ENCODE results near the gene GLIS1. TPM values are rescaled to one million over a fixed set of nuclear protein-coding genes. Genes with fewer than 3 reads are reported as not detected.

GLIS1 gene
- total RNA-seq, 1 experiment from 2014 or later, result 0.14 TPM

DNA sequence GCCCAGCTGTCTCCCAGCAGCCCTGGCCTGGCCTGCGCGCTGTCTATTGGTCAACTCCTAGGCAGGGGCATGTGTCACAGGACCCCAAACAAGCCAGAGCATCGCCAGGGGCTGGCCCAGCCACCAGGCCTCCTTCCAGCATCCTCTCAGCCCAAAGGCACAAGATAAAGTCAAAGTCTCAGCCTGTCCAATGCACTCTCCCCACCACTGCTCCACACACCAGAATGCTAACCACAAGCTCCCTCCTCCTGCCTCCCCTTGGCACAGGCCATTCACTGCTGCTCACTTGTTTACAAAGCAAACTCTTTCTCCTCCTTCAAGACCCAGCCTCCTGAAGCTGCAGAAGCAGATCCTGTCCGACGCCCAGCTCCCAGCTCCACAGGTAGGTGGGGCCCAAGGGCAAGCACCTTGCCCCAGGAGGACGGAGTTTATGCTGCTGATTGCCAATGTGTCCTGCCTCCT is 146.4 kb downstream of the GLIS1 start:
- in situ Hi-C loops (cut with HindIII; ENCODE audit: low sequenced_read_pairs), result no loop called here
- no peak for DNase-seq (ENCODE audit: low spot score)

DNA sequence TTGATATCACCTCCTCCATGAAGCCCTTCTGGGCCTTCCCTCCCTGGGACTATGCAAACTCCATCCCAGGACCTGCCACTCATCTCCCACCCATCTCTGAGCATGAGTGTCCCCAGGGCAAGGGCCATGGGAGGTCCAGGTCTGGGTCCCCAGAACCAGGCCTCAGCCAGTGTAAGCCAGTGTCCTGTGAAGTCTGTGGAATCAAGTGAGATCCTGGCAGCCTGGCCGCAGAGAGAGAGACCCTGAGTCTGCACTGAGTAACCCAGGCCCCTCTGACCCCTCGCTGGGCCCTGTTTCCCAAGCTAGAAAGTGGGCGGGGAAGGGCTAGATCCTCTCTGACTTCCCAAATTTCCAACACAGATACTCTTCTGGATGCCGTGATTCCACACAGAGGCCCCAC is 147.0 kb downstream of the GLIS1 start:
- in situ Hi-C loops (cut with HindIII; ENCODE audit: low sequenced_read_pairs), result no loop called here
- no peak for DNase-seq (ENCODE audit: low spot score)

DNA sequence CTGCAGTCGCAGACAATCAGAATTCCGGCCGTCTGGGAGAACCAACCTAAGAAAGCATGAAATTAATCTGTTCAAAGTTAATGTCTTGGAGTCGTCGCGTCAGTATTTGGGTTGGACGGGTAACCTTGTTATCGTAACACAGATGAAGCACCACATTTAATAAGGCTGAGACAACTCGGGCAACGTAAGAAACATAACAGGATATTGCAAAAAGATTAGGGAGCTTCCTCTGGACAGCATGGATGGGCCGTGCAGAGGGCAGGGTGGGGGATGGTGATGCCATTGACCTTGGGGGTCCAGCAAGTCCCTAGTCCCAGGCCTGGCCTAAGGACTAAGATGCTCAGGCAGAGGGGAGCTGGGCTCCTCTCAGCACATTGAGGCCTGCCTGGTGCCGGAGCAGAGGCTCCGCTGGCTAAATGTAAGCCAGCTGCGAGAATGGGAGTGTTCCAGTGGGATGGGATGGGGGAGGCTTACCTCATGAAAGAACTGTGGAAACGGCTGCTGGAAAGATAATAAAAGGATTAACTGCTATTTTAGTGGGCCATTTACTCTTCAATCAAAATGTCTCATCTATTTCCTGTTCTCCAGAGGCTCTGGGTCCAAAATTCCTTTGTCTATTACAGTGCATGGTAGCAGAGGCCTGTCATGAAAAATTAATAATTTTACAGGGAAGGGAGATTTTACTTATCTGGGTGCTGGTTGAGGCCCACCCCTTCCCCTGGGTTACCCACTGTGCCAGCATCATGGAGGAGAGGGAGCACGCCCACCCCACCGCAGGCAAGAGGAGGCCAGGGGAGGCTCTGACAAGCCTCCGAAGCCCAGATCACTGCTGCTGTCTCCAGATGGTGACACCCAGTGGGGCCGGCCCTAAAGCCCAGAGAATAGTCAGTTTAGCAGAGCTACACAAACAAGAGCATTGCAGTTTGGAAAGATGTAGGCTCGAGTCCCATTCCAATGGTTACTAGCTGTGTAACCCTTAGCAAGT is 148.1 kb downstream of the GLIS1 start:
- no peak for DNase-seq (ENCODE audit: low spot score)
- in situ Hi-C loops (cut with HindIII; ENCODE audit: low sequenced_read_pairs), result no loop called here

DNA sequence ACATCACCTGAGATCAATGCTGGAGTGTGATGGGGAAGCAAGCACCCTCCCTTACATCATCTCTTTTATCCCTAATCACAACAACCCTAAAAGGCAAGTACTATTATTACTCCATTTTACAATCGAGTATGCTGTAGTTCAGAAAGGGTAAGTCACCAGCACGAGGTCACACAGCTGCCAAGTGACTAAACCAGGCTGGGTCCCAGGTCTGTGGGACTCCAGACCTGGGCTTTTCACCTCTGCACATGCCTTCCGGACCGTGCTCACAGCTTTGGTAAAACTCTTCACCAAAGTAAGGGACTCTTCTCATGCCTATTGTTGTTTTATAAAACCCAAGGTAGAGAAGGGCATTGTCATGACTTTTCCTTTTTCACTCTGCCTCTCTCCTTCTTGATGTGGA is 148.9 kb downstream of the GLIS1 start:
- in situ Hi-C loops (cut with HindIII; ENCODE audit: low sequenced_read_pairs), result no loop called here
- no peak for DNase-seq (ENCODE audit: low spot score)

DNA sequence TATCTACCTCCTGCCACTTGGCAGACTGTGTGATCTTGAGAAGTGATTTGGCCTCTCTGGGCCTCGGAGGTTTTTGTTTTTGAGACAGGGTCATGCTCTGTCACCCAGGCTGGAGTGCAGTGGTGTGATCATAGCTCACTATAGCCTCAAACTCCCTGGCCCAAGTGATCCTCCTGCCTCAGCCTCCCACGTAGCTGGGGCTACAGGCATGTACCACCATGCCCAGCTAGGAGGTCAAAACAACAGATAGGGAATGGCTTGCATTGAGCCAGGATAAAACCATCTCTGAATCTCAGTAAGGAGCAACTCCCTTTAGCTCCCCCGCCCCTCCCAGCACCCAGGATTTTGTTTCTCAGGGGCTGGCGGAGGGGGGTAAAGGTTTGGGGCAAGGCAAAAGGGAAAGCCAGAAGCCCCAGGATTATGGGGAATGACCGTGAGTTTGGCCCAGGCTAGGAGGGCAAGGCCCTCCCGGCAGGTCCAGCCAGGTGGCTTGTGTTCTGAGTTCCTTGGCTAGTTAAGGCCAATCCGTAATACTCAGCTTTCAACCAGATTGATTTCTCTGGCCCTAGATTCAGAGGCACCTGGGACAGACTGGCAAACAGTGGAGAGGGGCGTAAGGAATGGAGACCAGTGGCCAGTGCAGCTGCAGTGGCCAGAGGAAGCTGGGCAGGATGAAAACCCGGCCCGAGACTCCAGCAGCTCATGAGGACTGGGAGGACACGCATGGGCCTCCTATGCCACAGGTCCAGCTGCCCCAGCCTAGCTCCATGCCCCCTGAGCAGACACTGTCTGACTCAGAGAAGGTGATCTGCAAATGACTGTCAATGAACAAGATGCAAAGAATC is 149.7 kb downstream of the GLIS1 start:
- in situ Hi-C loops (cut with HindIII; ENCODE audit: low sequenced_read_pairs), result no loop called here
- DNase-seq (ENCODE audit: low spot score), result no peak

DNA sequence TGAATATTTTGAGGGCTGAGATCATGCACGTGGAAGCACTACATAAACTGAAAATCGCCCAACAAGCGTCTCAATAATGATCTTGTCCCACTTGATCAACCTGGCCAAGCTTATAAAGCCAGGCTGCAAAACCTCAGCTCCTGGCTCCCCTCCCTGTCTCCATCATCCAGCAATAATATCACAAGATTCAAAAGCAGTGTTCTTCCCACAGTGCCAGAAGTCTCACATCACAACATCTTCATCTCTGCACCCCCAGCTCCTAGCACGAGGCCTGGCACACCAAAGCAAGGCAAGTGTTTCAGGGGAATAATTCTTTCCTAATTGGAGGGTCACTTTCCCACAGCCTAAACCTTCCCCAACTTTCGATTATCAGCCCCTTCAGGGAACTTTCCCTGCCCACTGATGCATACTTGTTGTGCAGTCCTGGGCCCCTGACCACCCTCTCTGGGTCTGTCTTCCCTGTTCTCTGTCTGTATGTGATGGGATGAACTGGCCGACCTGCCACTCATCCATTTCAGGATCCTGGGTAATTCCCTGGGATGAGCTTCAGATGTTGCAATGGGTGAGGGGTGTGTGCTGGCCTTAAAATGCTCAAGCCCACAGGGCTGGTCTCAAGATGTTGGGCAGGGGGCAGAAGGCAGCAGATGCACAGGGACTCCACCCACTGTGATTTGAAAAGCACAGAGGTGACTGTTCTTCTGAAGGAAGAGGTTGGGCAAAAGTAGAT is 150.7 kb downstream of the GLIS1 start:
- in situ Hi-C loops (cut with HindIII; ENCODE audit: low sequenced_read_pairs), result no loop called here
- no peak for DNase-seq (ENCODE audit: low spot score)

DNA sequence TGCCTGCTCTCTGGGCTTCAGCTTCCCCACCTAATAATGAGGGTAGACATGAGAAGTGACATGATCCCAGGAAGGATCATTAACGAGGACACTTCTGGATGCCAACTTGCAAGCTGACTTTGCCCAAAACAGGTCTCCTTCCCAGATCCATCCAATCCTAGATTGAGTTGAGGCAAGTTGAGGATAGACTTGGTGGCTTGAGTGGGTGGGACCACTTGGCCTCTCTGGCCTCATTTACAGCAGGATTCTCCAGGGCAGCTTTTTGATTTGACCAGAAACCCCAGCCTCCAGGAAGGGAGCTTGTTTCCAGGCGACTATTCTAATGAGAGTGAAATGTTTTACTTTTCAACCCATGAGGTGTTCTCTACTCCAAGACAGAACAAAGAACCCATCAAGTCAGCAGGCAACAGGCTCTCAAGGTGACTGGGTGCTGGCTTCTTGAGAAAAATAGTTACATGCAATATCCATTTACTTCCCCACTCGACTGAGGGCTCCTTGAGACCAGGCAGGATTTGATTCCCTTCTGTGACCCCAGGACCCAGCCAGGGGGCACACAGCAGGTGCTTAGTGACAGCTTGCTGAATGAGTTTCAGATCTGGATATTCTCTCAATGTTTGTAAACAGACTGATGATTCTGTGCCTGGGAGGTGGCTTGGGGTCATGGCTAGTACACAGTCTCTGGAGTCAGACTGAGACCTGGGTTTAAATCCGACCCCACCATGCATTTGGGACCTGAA is 151.5 kb downstream of the GLIS1 start:
- no peak for DNase-seq (ENCODE audit: low spot score)
- in situ Hi-C loops (cut with HindIII; ENCODE audit: low sequenced_read_pairs), result no loop called here

DNA sequence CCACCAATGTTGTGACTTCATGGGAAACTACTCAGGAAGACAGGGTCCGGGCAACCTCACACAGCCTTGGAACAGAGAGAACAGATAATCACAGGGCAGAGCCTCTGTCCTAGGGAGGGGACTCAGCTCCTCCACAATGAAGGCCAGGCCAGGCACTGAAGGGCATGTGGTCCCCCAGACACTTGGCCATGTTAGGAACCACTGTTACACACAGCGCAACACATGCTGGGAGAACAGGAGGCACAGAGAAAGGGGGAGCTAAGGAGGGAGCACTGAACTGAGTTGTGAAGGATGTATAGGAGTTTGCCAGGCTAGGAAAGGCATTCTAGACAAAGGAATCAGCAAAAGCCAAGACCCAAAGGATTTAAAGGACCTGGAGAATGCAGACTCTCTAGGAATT is 152.2 kb downstream of the GLIS1 start:
- no peak for DNase-seq (ENCODE audit: low spot score)
- in situ Hi-C loops (cut with HindIII; ENCODE audit: low sequenced_read_pairs), result no loop called here

DNA sequence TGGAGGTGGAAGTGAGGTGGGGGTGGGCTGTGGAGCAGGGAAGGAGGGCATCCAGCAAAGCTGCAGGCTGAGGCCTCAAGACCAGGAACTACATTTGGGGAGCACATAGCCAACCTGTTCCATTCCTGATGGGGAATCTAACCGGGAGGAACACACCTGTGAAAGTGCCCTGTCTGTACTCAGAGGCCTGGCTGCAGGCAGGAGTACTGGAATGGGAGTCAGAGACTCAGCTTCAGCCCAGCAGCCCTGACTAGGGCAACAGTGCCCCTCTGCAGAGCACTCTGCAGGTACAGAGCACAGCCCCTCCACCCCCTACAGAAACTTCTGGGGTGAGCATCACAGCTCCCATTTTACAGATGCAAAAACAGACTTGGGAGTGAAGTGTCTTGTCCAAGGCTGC is 153.4 kb downstream of the GLIS1 start:
- no peak for DNase-seq (ENCODE audit: low spot score)
- in situ Hi-C loops (cut with HindIII; ENCODE audit: low sequenced_read_pairs), result no loop called here

DNA sequence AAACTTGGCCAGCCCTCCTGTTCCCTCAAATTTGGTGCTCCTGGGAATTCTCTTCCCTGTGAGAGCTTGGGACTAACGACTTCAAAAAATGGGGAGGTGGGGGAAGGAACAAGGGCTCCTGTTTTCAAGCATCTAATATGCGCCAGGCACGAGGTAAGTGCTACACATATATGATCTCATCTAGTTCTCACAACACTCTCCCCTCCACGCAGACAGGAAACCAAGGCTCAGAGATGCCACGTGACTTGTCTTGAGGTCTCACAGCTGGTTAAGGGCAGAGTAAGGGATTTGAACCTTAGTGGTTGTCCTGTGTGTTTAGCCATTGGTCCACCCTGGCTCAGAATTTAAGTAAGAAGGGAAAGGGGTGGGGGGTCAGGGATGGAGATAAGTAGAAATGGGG is 153.8 kb downstream of the GLIS1 start:
- DNase-seq (ENCODE audit: low spot score), result no peak
- in situ Hi-C loops (cut with HindIII; ENCODE audit: low sequenced_read_pairs), result no loop called here

DNA sequence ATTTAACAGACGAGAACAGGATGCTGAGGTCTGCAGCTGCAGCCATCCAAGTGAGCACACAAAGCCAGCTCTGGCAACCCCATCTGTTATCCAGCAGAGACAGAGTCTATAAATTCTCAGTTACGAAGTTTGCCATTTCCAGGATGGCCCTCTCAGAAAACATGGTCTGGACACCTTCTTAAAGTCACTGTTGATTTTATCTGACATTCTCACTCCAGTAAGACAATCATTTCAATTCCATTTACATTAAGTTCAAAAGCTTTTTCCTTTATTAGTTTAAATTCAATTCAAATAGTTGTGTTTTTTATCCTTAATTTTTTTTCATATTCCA is 154.2 kb downstream of the GLIS1 start:
- no peak for DNase-seq (ENCODE audit: low spot score)
- in situ Hi-C loops (cut with HindIII; ENCODE audit: low sequenced_read_pairs), result no loop called here

DNA sequence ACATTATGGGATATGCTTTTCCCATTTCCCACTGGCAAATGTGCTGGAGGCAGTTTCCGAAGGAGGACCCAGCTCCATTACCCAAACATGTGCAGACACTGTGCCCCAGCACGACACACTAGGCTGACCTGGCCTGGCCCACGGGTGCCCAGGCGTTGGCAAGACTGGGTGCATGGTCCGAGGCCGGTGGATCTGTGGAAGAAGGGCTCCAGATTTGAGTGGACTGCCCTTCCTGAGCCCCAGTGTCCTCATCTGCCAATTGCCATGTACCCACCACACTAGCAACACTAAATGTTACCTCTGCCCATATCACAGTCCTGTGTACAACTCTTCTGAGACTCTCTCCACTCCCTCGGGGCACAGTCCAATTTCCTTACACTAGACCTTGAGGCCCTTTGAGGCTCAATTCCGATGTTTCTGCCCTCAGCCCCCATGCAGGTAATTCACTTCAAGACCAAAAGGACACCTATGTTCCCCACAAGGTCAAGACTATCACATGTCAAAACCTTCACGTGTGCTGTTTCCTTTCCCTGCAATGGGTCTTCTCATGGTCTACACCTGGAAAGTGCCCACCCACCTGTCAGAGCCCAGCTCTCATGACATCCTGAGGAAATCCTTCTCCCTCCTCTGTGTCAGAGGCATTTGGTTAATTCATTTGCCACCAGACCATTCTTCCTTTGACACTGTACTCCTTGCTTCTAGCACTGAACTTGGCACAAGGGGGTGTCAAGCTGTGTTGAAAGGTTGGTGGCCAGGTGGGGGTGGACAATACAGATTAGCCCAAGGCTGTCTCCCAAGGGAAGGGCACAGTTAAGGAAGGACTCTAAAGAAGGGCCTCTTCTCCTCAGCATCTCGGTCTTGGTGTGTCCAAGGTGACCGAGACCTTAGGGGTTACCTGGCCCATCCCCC is 154.8 kb downstream of the GLIS1 start:
- in situ Hi-C loops (cut with HindIII; ENCODE audit: low sequenced_read_pairs), result no loop called here
- DNase-seq (ENCODE audit: low spot score), result no peak

DNA sequence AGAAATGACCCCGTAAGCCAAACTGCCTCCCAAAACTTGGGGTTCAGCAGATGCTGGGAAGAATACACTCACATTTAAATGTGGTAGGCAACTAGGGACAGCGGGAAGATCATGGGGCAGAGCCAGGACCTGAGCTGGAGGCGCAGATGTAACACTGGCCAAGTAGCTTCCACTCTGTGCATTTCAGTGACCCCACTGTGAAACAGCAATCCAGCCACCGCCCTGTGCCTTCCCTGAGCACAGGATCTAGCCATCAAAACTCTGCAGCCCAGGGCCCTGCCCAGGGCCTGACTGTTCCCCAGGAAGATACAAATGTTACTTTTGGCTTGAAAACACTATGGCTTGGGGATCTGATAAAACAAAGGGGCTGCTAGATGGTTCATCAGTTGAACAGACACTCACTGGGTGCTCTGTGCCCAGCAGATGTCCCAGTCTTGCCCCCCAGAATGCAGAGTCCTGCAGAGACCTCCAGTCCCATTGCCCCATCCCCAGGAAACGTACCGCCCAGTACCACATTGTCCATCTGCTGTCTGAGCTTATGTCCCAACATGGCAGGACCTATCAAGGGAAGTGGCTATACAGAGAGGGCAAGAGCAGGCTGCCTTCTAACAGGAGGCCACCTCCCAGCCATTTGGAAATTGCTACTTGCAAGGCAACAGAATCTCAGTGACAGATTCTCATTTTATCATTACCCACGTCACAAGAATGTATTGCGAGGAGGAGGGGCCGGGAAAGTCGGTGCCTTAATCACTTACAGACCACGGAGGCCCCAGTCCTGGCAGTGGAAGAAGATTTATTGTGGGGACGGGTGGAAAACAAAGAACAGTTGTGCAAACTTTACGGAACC is 155.7 kb downstream of the GLIS1 start:
- in situ Hi-C loops (cut with HindIII; ENCODE audit: low sequenced_read_pairs), result no loop called here
- DNase-seq (ENCODE audit: low spot score), result no peak

DNA sequence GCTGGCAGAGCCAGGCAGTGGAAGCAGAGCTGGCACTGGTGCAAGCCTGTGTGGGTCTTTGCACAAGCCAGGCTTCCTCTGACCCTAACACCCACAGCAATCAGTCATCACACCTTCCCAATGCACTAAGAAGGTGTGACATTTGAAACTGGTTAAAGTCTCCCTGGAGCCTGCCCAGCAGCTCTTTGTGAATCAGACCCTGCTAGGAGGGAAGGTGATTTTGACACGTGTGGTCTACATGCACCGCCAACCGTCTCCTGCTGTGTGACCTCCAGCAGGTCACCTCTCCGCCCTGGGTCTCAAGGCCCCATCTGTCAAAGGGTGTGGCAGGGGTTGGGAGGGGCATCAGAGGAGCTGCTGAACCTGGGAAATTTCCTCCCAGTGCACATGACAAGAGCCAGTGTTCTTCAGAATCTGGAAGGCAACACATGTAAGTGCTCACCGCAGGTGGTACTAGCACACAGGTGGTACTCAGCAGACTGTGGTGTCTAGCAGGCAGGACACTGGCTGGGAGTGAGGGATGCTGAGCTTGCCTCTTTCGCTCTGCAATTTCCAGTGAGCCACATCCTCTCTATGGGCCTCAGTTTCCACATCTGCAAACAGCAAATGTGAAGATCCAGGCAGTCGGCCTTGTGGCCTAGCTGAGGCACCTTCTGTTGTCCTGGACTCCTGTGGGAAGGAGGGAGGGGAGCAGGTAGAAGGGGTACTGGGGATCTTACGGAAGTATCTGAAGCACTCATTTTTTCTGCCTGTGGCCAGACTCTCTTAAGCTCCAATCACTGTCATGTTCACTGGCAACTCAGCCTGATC is 156.5 kb downstream of the GLIS1 start:
- peak; percentile 38 for DNase-seq (ENCODE audit: low spot score)
- in situ Hi-C loops (cut with HindIII; ENCODE audit: low sequenced_read_pairs), result no loop called here

DNA sequence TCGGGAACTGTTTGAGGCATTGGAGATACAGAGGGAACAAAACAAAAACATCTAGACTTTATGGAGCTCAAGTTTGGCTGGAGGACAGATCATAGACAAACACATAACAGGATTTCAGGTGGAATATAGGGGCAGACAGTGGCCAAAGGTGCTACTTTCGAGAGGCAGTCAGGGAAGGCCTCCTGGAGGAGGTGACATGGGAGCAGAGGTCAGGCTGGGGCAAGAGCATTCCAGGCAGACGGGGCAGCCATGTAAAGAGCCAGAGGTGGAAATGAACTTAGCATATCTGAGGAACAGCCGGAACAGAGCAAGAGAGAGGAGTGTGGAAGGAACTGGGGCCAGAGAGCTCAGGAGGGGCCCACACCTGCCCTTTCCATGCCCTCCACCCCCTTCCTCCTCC is 157.5 kb downstream of the GLIS1 start:
- no peak for DNase-seq (ENCODE audit: low spot score)
- in situ Hi-C loops (cut with HindIII; ENCODE audit: low sequenced_read_pairs), result no loop called here

DNA sequence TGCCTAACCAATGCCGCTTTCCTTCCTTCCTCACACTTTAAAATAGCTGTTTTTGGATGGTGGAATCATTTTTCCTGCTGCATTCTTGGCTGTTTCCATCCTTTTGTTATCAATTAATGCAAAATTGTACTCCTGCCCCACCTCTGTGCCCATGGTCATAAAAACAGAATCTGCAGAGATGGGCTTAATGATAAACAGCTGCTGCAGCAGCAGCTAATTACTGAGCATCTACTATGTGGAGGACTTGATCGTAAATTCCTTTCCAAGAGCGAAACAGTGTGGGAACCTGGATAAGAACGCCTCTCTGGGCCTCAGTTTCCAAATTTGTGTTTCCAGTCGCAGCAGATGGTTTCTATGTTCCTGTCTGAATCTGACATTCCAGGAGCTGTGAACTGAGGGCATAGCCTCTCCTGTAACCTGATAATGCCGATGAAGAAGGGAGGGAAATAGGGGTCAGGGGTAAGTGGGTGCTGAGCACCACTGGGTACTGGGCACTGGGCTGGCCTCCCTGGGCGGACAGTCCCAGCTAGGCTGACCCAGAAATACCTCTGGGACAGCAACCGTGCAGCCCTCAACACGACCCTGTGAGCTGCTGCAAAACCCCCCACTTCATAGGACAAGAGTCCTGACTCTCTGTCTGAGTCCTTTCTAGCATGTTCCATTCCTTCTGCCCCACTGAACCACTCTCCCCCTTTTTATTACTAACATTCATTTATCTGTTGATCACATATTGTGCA is 158.1 kb downstream of the GLIS1 start:
- no peak for DNase-seq (ENCODE audit: low spot score)
- in situ Hi-C loops (cut with HindIII; ENCODE audit: low sequenced_read_pairs), result no loop called here

Data from G401 (cell line).